Kidney (tissue), 14 donors: ENCODE data around the gene STIP1. TPM values are rescaled to one million over a fixed set of nuclear protein-coding genes. Genes with fewer than 3 reads are reported as not detected.

Experiments used
- DNase-seq, 5 donors: peaks; one replicate each; pipeline ENCODE4 v3.0.0-alpha.2; 2013 to 2020
- FAIRE-seq: peaks from 2 replicates; lab custom pipeline; 2012; peaks lifted over from hg19 to GRCh38; lab: Jason Lieb, UNC
- H3K27ac ChIP-seq, 2 donors: one replicate each; pipeline ENCODE4 v1.7.0; 2013; ENCODE audit warnings: low read depth in 2 of 2, low read length in 2 of 2, inconsistent platforms in 1 of 2
- H3K27me3 ChIP-seq: one replicate; pipeline ENCODE4 v1.7.1; 2013; ENCODE audit warnings: low read length, inconsistent platforms; ENCODE audit not compliant: control insufficient read depth, insufficient read depth
- H3K36me3 ChIP-seq, 3 donors: one replicate each; pipeline versions ENCODE4 v1.7.0 to v1.7.1; 2013; ENCODE audit warnings: low read length in 3 of 3, control low read depth in 1 of 3, inconsistent platforms in 1 of 3; ENCODE audit not compliant: insufficient read depth in 3 of 3, control insufficient read depth in 2 of 3
- H3K4me1 ChIP-seq, 3 donors: one replicate each; pipeline versions ENCODE4 v1.7.0 to v1.7.1; 2013; ENCODE audit warnings: low read length in 3 of 3, inconsistent platforms in 1 of 3, low read depth in 1 of 3; ENCODE audit not compliant: control insufficient read depth in 2 of 3, insufficient read depth in 2 of 3
- H3K4me3 ChIP-seq, 3 donors: one replicate each; pipeline versions ENCODE4 v1.7.0 to v1.8.1; 2013; ENCODE audit warnings: low read length in 3 of 3, control low read depth in 1 of 3, inconsistent platforms in 1 of 3
- H3K9ac ChIP-seq, 3 donors: one replicate each; pipeline versions ENCODE4 v1.7.0 to v1.7.1; 2013; ENCODE audit warnings: low read length in 3 of 3, control low read depth in 1 of 3, inconsistent platforms in 1 of 3
- H3K9me3 ChIP-seq, 3 donors: one replicate each; pipeline versions ENCODE4 v1.7.0 to v1.7.1; 2013; ENCODE audit warnings: low read length in 3 of 3, control low read depth in 1 of 3, inconsistent platforms in 1 of 3; ENCODE audit not compliant: control insufficient read depth in 2 of 3, insufficient read depth in 1 of 3
- intact Hi-C: fragments of 100-400 bp; cut with DNase I; formaldehyde crosslinking; loops from one replicate; pipeline ENCODE4 v1.11.1; 2022
- polyA plus RNA-seq: library from polyadenylated mRNA; stranded (reverse); fragments of 350-450 nt; fragmentation: Illumina TruSeq; extraction: RNeasy Lipid Tissue Mini Kit (QIAGEN cat#74804); gene quantifications from one replicate; pipeline ENCODE4 v1.2.3, GENCODE V29; 2014; ENCODE audit warnings: low read depth, low replicate concordance; ENCODE audit not compliant: insufficient read depth
- total RNA-seq: library from RNA; stranded (reverse); fragmentation: NEBNext Ultra II Directional; extraction: Animal tissue kit (Norgen Biotek cat#: 25700); gene quantifications from one replicate; pipeline ENCODE4 v1.2.1, GENCODE V29; 2021
- TF ChIP-seq, protein P1 (sequence below): IDR thresholded peaks from 3 replicates; pipeline ENCODE4 v1.5.1; 2012; ENCODE audit warnings: mild to moderate bottlenecking, moderate library complexity, borderline replicate concordance; ENCODE audit not compliant: insufficient read depth; ENCODE audit errors: extremely low read depth
- donor health status: control.
- donor health status: control.
- donor health status: control.
- donor health status: control.
- donor health status: control.
- donor health status: DM: yes; HTN: yes; CAD: no.
- donor health status: Normal renal cell carcinoma (clear cell type).

The STIP1 gene
- total and polyA plus RNA-seq, 2 donors from 2014 or later = 81.2 to 86.0 TPM

DNA sequence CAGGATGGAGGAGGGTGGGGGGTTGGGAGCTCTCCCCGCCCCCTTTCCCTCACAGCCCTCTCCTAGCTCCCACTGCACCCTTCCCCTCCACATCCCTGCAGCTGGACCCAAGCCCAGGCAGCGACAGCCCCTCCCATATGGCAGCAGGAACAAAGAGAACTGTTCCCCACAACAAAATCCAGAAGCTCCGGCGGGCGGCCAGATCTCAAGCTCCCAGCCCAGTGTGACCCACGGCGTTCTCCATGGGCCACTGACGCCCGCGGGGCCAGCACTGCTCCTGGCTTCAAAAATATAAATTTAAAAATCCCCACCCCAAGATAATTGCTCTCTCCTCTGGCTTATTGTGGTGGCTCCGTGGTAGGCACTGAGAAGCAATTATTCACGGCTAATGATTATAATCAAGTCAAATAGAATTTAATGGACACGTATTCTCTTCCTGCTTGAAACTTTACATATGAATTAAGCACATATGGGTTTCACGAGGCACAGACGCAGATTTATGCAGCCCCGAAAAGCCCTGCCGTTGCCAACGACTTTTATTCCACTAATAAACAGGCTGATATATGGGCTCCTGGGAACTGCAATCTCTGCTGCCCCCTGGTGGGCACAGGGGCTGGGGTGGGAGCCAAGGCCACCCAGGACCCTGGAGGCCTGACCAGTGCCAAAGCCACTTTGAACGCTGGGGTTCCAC is 37.6 kb upstream of the STIP1 start:
- Histone ChIP-seq H3K36me3 (no peaks in the 10 kb centered on the region), H3K27me3 (no peaks in the 10 kb centered on the region), H3K4me3 (peak overlapping the region in 1 of 3 donors; percentile 34), H3K4me1 (peaks cover 0 to 28% (median 13%) of the 10 kb centered on the region in 3 donors), H3K9me3 (no peaks in the 10 kb centered on the region), H3K9ac (peak overlapping the region in 2 of 3 donors; percentile 2 to 59), H3K27ac (peak overlapping the region; percentile 17 to 26)
- intact Hi-C loops = no loop called here
- TF ChIP-seq, protein P1, sequence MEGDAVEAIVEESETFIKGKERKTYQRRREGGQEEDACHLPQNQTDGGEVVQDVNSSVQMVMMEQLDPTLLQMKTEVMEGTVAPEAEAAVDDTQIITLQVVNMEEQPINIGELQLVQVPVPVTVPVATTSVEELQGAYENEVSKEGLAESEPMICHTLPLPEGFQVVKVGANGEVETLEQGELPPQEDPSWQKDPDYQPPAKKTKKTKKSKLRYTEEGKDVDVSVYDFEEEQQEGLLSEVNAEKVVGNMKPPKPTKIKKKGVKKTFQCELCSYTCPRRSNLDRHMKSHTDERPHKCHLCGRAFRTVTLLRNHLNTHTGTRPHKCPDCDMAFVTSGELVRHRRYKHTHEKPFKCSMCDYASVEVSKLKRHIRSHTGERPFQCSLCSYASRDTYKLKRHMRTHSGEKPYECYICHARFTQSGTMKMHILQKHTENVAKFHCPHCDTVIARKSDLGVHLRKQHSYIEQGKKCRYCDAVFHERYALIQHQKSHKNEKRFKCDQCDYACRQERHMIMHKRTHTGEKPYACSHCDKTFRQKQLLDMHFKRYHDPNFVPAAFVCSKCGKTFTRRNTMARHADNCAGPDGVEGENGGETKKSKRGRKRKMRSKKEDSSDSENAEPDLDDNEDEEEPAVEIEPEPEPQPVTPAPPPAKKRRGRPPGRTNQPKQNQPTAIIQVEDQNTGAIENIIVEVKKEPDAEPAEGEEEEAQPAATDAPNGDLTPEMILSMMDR = peak; percentile 93
- DNase-seq = peak; percentile 88 to 93 (median 92)
- FAIRE-seq = no peak

DNA sequence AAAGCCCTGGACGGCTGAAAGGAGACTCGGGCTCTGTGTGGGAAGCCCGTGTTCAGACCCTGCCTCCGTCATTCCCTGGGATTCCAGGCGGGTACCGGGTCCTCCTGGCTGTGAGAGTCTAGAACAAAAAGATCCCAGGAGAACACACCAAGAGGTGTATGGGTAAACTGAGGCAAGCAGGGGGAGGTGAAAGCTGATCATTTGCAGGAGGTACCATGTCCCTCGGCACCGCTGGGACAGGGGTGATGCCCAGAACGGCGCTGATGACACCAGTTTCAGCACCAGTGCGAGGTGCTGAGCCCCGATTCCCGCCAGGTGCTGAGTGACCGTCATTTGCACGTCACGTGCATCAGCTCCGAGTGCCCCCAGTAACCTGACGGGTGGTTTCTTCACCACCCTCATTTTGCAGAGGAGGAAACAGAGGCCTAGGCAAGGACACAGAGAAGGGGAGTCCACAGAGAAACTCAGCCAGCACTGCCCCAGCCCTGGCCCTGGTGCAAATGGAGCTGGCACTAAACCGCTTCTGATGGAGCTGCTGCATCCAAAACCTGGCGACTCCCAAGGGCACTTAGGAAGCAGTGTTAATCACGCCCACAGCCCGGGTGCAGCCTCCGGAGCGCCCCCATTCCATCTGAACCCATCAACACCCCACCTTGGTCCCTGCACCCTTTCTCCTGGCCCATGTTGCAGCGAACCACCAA is 36.9 kb upstream of the STIP1 start:
- FAIRE-seq (no peak), DNase-seq (no peak)
- TF ChIP-seq, protein P1 = no peak
- H3K27me3 ChIP-seq = no peaks in the 10 kb centered on the region
- no peaks in the 10 kb centered on the region for H3K36me3 ChIP-seq
- no peaks in the 10 kb centered on the region for H3K9me3 ChIP-seq
- intact Hi-C loops = no loop called here
- H3K4me3 ChIP-seq = no peak overlapping the region
- H3K4me1 ChIP-seq = peaks cover 0 to 25% (median 13%) of the 10 kb centered on the region in 3 donors
- H3K27ac ChIP-seq = peak overlapping the region in 1 of 2 donors; percentile 17
- H3K9ac ChIP-seq = no peak overlapping the region

DNA sequence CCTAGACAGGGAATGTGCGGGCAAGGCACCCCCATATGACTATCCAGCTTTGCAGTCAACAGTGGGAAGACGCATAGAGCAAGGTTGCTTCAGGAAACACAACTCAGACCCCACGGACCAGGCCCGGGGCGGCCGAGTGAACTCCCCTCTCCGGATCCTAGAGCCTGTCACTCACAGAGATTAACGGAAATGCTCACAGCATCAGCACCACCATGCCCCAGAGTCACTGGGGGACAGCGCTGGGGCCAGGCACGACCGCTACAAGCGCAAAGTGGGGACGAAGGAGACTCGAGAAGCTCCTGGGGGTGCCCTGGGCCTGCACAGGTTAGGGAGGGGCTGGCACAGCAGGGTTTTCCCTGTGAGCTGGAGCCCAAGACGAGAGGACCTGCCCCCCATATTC is 35.9 kb upstream of the STIP1 start:
- no peaks in the 10 kb centered on the region for H3K27me3 ChIP-seq
- H3K36me3 ChIP-seq = no peaks in the 10 kb centered on the region
- no peaks in the 10 kb centered on the region for H3K9me3 ChIP-seq
- DNase-seq = no peak
- peaks cover 0 to 23% (median 13%) of the 10 kb centered on the region in 3 donors for H3K4me1 ChIP-seq
- peak overlapping the region in 1 of 2 donors; percentile 23 for H3K27ac ChIP-seq
- H3K4me3 ChIP-seq = no peak overlapping the region
- TF ChIP-seq, protein P1 = no peak
- FAIRE-seq = no peak
- no peak overlapping the region for H3K9ac ChIP-seq
- intact Hi-C loops = no loop called here
